SK-N-DZ (cell line): ENCODE data around the gene SSPN.
"Not testable (repeated sequence)": the region's sequence is repeated elsewhere in the genome, so short reads cannot be mapped to it uniquely, and the experiment has no call there.

Experiments
- DNase-seq: peaks from one replicate; pipeline ENCODE4 v3.0.0-alpha.2; 2015; ENCODE audit warnings: low spot score

Gene SSPN

DNA sequence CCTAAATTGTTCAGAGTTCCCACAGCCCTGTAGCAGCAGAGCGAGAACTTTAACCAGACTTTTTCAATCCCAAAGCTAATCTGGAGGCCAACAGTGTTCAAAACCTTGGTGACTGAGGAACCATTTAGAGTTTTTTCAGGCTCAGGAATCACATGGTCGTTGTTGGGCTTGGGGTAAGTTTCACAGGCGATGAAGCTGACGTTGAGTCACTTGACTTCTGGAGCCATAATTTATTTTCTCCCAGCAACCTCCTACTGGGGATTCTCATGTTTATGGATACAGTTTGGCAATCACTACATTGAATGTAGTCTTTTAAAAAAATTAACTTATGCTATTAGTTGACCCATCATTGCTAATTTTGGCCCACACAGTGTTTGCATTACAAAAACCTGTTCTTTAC lies 34.5 kb downstream of the SSPN start:
- DNase-seq: no peak

DNA sequence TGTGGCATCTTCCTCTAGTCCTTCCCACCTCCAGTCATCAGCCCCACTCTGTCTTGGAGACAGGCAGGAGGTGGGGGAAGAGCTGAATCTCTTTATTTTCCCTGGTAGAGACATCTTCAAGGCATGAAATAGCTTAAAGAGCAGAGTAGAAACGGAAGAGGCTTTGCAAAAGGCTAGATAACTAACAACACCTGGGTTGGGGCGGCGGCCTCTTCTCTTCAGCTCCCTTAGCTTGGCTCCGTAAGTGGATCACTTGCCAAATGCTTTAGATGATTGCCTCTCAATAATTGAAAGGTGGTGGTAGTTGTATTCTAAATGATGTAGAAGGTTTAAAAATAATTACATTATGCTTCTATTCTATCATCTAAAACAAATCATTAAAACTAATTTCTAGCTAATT lies 36.1 kb downstream of the SSPN start:
- DNase-seq: no peak

DNA sequence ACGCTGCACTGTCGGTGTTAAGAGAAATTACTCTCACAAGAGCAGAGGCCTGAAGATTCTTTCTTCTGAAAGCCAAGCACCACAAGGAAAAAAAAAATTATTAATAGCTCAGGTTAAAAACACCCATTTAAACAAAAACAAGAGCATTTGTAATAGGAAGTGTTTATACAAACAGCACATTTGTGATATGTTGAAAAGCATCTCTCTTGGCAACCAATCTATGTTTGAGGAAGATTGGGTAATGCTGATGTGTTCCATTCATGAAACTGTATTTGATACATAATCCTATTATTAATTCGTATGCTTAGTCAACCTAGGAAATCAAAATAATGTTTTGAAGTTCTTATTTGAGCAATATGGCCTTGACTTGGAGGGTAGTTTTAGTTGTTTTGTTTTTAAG lies 36.5 kb downstream of the SSPN start:
- DNase-seq: no peak

DNA sequence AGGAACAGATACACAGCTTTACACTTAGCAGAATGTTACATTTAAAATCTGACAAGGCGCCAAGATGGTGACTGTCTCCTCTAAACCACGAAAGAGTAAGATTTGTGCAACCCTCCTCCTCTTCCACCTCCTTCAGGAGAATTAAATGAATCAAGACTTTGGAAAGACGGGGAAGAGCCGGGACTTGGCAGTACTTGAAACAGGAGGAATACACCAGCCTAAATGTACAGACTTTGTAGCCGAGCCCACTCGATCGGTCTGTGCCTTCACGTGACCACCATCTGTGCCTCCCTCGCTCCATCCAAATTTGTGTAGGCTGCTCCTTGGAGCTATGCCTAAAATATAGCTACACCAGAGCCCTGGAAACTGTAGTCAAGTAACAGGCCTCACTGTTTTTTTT lies 38.3 kb downstream of the SSPN start:
- no peak for DNase-seq

DNA sequence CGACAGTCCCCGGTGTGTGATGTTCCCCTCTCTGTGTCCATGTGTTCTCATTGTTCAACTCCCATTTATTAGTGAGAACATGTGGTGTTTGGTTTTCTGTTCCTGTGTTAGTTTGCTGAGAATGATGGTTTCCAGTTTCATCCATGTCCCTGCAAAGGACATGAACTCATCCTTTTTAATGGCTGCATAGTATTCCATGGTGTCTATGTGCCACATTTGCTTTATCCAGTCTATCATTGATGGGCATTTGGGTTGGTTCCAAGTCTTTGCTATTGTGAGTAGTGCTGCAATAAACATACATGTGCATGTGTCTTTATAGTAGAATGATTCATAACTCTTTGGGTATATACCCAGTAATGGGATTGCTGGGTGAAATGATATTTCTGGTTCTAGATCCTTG lies 40.1 kb downstream of the SSPN start:
- not testable (repeated sequence) for DNase-seq

DNA sequence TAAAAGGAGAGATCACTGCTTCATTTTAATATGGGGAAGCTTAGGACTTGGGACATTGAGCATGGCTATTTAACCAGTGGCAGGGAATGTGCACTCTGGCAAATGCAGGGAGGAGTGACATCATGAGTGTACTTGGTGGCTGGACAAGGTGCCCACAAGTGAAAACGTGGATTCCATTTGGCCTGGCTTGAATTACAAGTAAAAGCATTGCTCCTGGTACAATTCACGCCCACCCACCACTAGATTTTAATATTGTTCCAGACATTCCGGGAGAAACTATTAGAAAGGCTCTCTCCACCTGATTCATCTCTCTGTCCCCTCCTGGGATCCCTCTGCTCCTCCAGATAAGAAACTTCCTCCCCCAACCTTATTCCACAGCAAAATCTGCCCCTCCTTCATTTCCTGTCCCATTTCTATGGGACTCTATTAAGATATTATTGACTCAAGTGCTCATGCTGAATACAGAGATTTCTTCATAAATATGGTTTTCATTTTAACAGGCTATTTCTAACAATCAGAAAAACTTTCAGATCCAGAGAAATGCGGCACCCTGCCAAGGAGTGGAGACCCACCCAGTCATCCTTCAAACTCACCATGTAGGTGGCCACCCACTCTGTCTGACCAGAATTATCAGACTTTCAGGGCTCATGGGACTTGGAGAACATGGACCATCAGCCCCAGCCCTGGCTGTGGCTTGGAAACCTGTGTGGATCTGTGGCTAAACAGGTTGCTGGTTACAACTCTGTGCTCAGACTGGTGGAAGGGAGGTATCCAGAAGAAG lies 43.2 kb downstream of the SSPN start:
- DNase-seq: no peak

DNA sequence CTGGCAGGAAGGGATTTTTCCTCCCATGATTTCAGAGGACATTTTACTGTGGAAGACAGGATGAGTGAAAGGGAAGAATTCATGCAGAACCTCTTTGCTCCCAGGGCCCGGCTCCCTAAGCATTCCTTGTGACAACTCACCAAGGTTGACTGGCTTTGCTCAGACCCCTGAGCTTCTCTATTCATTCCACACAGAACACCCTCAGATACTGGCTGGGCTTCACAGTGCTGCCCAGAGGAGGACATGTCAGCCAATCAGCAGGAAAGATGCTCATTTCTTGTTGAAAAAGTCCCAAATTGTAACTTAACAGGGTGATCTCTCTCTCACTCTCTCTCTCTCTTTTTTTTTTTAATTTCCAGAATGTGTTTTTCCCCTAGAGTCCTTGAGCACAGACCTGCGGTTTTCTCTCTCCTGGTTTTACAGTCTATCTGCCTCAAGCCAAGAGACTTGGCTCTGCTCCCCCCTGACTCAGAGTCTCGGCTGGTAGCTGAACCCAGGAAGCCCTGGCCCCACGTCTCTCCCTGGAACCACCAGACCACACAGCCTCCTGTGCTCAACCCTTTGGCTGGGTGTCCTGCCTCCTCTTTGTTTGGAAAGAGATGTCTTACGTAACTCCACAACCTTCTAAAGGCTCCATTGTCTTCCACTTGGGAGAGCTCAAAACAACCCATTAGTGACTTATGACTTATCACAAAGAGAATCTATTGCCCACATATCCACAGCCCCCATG lies 43.9 kb downstream of the SSPN start:
- DNase-seq: no peak

DNA sequence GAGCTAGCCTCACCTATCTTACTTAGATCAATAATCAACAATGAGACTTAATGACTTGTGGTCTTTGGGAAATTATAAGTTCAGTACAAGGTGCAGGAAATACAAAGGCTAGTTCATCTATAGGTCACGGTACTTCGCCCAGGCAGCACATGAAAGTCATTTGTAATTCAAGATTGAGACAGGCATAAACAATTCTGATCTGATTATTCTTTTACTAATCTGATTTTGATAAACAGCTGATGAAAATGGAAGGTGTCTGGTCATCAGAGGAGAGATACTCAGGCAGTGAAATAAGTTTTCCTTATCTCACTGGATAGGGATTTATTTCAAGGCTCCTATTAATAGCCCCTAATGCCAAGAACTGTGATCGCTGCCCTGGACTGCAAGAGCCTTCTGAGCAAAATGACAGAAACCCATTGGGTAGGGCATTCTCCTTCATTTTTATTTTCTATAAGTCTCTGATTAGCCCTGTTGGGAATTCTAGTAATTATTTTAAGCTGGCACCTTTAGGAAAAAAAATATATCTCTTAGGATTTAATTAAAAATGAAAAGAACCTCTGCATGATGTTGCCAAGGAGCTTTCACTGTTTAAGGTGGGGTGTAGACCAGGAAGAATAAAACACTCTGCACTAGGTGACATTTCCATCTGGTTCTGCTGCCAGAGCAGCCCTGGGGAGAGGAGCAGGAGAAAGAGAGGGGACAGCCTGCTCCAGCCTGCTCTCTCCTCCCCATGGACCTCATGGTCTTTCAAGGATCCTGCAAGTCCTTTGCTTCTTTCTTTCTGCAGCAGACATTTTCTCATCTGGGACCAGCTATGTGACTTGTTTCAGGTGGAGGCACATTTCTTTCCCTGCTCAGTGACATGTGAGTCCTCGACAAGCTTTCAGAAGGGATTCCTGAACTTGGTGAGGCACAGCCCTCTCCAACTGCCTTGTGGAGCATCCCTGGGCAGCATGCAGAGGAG lies 44.8 kb downstream of the SSPN start:
- DNase-seq: no peak

DNA sequence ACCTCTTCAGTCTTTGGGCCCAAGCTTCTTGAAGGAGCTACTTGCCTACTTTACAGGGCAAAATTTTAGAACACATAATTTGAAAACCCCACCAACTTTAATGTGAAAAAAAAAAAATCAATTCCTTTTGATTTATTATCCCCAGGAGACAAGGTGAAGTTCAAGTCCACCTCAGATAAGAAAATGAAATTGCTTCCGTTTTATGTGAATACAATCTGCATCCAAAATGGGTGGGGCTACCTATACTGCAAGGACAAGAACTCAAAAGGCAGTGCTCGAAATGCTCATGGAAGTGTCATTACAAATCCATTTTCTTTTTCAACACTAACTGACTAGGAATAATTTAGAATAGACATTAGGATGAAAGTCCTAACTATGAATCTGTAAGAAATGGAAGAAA lies 45.7 kb downstream of the SSPN start:
- no peak for DNase-seq

DNA sequence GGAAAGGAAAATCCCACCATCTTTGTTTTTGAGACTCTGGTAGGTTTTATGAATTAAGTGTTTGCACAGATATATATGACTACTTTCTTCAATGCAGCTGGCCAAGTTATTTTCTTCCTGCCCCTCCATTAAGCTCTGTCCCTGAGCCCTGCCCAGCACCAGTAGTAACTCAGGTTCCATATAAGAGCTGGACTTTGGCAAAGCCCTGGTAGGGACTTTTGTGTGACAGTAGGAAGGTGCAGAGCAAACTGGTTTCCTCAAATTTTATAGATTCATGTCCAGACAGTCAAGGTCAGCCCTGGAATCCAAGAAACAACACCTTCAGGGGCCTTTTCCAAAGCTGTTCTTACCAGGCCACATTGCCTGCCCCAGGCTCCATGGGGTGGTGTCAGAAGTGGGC lies 47.3 kb downstream of the SSPN start:
- DNase-seq: no peak

DNA sequence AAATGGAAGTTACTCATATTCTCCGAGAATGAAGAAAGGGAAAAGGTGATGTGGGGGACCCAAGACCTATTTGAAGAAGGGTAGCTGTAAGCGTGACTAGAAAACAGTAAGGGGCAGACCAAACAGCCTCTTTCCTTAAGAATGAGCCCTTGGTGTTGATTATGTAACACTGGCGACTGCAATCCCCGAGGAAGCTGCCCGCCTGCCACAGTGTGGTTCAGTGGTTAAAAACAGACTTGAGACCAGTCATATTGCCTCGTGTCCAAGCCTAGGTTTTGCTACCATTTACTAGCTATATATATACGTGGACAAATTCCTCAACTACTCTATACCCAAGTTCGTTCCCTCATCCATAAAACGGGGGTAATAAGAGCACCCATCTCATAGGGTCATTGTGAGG lies 49.1 kb downstream of the SSPN start:
- no peak for DNase-seq

DNA sequence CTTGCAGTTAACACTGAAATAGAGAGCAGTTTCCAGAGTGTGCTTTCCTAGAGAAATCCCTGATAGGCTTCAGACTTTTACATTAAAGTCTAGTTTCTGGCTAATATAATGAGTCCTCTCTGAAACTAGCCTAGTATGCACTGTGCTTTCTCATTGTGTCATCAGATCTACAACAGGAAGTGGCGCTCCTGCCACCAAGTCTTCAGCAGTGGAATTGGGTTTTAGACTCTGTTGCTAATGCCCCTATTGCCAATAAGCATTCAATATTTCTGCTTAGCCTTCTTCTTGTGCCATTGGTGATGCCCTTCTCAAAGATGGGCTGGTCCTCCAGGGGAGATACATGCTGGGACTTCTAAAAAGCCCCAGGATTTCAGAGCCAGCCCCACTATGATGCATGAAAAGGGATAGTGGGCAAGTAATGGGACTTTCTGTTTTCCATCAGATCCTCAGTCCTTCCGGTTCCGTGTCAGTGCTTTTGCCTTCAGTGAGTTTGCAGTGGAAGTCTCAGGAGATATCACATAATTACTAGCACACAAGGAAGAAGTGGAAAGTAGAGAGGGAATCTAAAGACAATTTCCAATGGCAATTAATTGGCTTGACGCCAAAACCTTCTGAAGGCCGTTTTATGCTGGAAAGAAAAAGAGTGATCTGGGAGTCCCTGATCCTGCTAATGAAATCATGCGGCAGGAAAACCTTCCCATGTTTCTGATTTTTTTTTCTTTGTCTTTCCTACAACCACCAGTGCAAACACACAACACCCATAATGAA lies 50.0 kb downstream of the SSPN start:
- no peak for DNase-seq

DNA sequence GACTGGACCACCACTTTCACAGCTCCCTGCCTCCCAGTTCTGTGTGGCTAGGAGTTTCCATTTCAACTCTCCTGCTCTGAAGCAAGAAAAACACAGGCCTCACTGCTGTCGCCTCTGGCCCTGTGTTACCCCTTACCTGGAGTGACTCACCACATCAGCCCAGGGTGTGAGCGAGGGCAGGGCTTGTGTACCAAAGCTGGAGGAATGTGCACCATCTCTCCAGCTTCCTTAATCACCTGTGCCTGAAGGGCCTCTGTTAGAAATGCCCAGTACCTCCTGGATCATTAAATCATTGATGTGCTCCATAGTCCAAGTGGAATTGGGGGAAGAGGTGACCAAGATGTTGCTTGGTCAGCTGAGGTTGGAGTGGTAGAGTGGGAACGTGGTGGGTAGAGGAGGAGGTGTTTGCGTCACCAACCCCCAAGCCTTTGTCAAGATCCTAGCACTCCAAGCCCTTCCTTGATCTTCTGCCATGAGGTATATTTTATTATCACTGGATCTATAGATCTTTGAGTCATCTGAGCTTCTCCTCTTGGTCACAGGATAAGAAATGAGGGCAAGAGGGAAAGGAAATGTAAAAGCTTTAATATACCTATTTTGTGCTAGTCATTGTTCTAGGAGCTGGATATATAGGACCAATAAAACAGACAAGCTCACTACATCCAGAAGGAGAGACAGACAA lies 51.3 kb downstream of the SSPN start:
- DNase-seq: no peak

DNA sequence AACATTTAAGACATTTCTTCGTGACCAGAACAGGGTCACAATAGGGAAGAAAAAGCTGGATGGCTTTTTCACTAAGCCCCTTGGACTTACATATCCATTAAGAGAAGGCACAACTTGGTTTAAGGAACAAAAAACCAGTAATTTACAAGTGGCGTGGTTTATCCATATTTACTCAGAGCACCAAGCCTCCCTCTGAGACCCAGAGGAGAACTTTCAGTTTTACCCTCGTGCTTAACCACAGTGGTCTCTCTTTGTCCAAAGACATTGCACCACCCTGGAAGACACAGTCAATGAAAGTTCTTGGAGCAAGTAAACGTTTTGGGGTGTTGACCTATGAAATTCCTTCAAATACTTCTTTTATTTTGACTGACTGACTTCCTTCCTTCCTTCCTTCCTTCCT lies 52.5 kb downstream of the SSPN start:
- DNase-seq: no peak

DNA sequence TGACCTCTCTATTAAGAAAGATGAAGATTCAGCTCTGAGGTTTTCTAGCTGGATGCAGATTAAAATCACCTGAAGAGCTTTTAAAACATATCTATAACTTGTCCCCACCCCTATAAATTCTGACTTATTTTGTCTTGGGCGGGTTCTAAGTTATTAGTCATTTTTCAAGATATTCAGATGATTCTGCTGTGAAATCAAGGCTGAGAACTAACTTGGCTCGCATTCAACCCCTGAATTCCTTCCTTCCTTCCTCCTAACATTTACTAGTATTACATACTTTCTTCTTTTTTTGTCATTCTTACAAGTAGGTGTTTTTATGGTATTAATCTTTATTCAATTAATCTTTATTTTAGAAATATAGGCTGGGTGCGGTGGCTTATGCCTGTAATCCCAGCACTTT lies 55.4 kb downstream of the SSPN start:
- DNase-seq: no peak

DNA sequence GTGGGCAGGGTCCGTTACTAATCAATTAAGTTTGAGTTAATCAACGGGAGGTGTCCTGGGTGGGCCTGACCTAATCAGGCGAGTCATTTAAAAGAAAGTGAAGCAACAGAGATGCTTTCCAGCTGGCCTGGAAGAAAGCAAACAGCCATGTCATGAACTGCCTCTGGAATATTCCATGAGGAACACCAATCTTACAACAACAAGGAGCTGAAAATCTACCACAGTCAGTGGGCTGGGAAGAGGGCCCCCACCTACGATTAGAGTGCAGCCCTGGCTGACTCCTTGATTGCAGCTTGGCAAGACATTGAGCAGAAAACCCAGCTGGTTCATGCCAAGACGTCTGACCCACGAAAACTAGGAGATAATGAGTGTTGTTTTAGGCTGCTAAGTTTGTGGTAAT lies 56.2 kb downstream of the SSPN start:
- no peak for DNase-seq

DNA sequence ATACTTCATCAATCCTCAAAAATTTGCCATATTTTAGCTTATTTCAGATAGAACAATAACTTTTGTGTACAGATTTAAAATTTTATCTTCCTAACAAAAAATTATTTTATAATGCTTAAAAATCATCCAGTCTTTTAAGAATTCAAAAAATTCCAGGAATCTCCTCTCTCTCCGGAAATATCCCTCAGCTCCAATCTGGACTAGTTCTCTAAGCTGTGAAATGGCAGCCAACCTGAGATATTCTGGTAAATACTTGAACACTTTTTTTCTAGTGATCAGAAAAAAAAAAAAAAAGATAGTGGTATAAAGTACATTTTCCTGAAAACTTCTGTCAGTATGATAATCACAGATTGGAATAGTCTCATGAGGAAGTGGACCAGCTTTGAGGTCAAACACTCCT lies 57.6 kb downstream of the SSPN start:
- DNase-seq: no peak

DNA sequence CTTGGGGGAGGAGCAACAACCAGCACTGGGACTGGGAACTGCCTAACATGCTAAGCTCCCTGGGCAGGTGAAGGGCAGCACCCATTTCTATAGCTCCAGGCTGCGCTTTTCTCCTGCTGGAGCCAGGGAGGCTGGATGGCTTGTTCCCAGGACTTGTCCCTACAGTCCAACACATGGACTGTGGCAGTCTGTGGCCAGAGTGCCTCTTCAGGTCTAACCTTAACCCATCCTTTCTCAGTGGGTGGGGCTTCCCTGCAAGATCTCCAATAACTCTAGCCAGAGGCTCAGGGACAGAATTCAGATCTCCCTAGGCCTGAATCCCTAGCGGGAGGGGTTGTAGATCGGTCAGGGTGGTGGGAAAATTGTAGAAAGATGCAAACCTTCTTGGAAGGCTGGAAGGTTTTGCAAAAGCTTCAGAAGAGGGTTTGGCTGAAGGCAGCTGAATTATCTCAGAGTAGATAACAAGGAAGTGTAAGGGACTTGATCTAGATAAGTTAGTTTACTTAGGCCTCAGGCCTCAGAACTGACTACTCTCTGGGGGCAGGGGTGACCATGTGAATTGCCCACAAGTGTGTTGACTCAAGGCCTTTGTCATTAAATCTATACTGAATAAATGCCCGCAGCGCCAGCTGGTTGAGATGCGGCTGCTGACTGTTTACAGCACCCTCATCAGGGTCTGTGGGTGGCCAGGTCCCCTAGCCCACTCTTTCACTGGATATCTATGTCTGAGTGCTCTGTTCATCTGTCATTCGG lies 60.7 kb downstream of the SSPN start:
- no peak for DNase-seq

DNA sequence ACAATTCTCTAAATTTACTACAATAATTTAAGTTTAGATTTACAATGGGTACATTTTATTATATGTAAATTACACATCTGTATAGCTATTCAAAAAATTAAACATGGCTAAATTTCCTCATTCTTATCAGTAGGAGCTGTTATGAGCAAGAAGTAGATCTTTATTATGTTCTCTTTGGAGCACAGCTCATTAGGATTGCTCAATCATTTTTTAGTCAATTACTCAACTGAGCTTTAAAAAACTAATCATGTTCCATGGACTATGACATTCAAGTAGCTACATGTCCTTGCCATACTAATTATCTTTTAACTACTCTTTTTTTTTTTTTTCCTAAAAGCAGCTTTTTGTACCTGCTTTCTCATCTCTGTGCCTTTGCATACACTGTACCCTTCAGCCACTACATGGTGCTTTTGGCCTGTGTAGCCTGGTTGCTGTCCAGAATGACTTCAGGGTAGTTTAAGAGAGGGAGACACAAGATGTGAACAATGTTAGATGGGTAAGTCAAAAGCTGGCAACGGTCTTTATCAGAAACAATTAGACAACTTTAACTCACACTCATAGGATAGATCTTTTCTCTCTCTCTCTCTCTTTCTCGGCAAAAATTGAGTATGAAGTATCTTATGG lies 69.0 kb downstream of the SSPN start:
- no peak for DNase-seq

DNA sequence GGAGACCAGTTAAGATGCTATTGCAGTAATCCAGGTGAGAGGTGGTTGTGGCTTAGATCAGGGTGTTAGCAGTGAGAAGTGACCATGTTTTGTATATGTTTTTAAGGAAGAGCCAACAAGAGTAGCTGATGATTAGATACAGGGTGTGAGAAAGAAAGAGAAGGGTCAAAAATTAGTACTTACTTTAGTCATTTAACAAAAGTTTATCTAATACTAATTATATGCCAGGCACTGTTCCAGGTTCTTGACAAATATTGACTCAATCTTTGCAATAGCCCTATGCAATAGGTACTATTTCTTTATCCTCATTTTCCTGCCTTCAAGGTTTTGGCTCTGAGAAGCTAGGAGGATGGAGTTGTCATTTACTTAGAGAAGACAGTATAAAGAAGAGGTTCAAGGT lies 70.2 kb downstream of the SSPN start:
- DNase-seq: no peak
